GM18507 (cell line): ENCODE measurements around the gene EXD3.

Experiments
- DNase-seq: peaks from one replicate; pipeline ENCODE4 v3.0.0; 2011; ENCODE audit warnings: low read depth; ENCODE audit not compliant: insufficient read length; ENCODE audit errors: extremely low spot score
- FAIRE-seq: peaks from 2 replicates; lab custom pipeline; 2011; peaks lifted over from hg19 to GRCh38; lab: Jason Lieb, UNC

EXD3 gene

GRCh38 chr9:137314561-137315560 is 108.1 kb downstream of the EXD3 start:
- DNase-seq: no peak
- no peak for FAIRE-seq

GRCh38 chr9:137313956-137314560 is 108.9 kb downstream of the EXD3 start:
- DNase-seq (no peak), FAIRE-seq (no peak)

- DNase-seq (no peak), FAIRE-seq (no peak)
Observed at GRCh38 chr9:137313326-137313936, 109.5 kb downstream of the EXD3 start.

GRCh38 chr9:137312852-137313325 is 110.1 kb downstream of the EXD3 start:
- no peak for FAIRE-seq

GRCh38 chr9:137311986-137312851 is 110.7 kb downstream of the EXD3 start:
- no peak for FAIRE-seq
- DNase-seq: no peak

More at GRCh38 chr9:137312852-137313325, 110.1 kb downstream of the EXD3 start:
- no peak for DNase-seq

GRCh38 chr9:137311171-137311985 is 111.6 kb downstream of the EXD3 start:
- FAIRE-seq (no peak), DNase-seq (no peak)

- FAIRE-seq (no peak), DNase-seq (no peak)
Observed at GRCh38 chr9:137310189-137311052, 112.5 kb downstream of the EXD3 start.

- DNase-seq (no peak), FAIRE-seq (no peak)
Observed at GRCh38 chr9:137309368-137310188, 113.4 kb downstream of the EXD3 start.

GRCh38 chr9:137308057-137308619 is 114.8 kb downstream of the EXD3 start:
- DNase-seq: no peak

GRCh38 chr9:137307255-137308056 is 115.5 kb downstream of the EXD3 start:
- FAIRE-seq (no peak), DNase-seq (no peak)

More at GRCh38 chr9:137308057-137308619, 114.8 kb downstream of the EXD3 start:
- FAIRE-seq: no peak

- no peak for DNase-seq
- FAIRE-seq: no peak
Observed at GRCh38 chr9:137306850-137307254, 116.1 kb downstream of the EXD3 start.

GRCh38 chr9:137306066-137306849 is 116.7 kb downstream of the EXD3 start:
- no peak for FAIRE-seq
- no peak for DNase-seq

- FAIRE-seq (no peak), DNase-seq (no peak)
Observed at GRCh38 chr9:137305798-137306065, 117.2 kb downstream of the EXD3 start.

- FAIRE-seq (peak; percentile 76), DNase-seq (no peak)
Observed at GRCh38 chr9:137305060-137305797, 117.7 kb downstream of the EXD3 start.
